Suprapubic skin (tissue), 4 donors: ENCODE data around the gene NCF4.

Source experiments
- POLR2A ChIP-seq, 2 donors: fragments of 450-650 bp; IDR thresholded peaks; one replicate each; pipeline ENCODE4 v1.6.1; 2017; ENCODE audit warnings: antibody characterized with exemption in 2 of 2, mild to moderate bottlenecking in 2 of 2, moderate library complexity in 2 of 2
- POLR2AphosphoS5 ChIP-seq, 3 donors: sonication (generic); formaldehyde crosslinking; IDR thresholded peaks; one replicate each; pipeline ENCODE4 v1.6.1; 2017; ENCODE audit warnings: antibody characterized with exemption in 3 of 3
- TF ChIP-seq, protein P1 (sequence below), 2 donors: fragments of 200-600 bp in 1 of 2; fragments of 450-650 bp in 1 of 2; sonication (generic) in 1 of 2; IDR thresholded peaks; one replicate each; pipeline ENCODE4 v1.5.1; 2016 to 2019; ENCODE audit warnings: antibody characterized with exemption in 2 of 2, mild to moderate bottlenecking in 1 of 2, moderate library complexity in 1 of 2

DNA sequence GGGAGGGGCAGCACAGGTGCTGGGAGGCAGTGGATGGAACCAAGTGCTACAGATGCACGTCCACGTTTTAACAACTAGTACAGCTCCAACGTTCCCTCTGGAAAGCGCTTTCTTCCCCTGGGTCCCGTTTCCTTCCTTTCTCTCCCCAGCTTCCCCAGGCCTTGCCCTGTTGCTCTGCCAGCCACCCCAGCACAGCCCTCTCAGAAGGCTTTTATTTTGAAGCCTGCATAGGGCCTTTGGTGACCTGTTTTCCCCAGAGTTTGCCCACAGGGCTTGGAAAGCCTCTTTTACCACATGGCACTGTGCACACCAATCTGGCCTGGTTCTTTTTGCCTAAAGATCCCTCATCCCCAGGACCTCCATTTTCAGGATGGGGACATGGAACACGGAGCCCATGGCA, 13.9 kb upstream of the NCF4 start:
- TF ChIP-seq POLR2A (IDR thresholded peaks at IDR 0.05) (no peak), POLR2AphosphoS5 (IDR thresholded peaks at IDR 0.05) (no peak)
- TF ChIP-seq, protein P1, sequence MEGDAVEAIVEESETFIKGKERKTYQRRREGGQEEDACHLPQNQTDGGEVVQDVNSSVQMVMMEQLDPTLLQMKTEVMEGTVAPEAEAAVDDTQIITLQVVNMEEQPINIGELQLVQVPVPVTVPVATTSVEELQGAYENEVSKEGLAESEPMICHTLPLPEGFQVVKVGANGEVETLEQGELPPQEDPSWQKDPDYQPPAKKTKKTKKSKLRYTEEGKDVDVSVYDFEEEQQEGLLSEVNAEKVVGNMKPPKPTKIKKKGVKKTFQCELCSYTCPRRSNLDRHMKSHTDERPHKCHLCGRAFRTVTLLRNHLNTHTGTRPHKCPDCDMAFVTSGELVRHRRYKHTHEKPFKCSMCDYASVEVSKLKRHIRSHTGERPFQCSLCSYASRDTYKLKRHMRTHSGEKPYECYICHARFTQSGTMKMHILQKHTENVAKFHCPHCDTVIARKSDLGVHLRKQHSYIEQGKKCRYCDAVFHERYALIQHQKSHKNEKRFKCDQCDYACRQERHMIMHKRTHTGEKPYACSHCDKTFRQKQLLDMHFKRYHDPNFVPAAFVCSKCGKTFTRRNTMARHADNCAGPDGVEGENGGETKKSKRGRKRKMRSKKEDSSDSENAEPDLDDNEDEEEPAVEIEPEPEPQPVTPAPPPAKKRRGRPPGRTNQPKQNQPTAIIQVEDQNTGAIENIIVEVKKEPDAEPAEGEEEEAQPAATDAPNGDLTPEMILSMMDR (IDR thresholded peaks at IDR 0.05), result no peak
